NCI-H69 (cell line): ENCODE measurements around the gene SUGCT.

Experiments used
- DNase-seq: peaks from one replicate; lab custom pipeline; 2025; lab: John Stamatoyannopoulos, UW

The SUGCT gene

DNA sequence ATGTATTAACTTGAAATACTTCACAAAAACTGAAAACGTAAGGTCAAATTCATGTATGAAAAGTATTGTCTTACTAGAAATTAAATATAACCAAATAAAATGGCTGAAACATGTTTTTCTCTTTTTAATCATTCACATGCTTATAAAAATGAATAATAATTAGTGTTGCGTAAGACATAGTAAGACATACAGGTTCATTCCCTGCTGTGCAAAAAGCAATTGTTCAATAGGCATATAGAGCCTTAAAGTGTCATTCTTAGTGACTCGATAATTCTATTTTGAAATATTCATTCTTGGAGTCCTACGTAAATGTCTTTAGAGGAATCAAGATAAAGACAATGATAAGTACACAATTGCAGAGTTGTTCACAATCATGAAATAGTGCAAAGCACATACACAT, 337.1 kb downstream of the SUGCT start:
- no peak for DNase-seq

DNA sequence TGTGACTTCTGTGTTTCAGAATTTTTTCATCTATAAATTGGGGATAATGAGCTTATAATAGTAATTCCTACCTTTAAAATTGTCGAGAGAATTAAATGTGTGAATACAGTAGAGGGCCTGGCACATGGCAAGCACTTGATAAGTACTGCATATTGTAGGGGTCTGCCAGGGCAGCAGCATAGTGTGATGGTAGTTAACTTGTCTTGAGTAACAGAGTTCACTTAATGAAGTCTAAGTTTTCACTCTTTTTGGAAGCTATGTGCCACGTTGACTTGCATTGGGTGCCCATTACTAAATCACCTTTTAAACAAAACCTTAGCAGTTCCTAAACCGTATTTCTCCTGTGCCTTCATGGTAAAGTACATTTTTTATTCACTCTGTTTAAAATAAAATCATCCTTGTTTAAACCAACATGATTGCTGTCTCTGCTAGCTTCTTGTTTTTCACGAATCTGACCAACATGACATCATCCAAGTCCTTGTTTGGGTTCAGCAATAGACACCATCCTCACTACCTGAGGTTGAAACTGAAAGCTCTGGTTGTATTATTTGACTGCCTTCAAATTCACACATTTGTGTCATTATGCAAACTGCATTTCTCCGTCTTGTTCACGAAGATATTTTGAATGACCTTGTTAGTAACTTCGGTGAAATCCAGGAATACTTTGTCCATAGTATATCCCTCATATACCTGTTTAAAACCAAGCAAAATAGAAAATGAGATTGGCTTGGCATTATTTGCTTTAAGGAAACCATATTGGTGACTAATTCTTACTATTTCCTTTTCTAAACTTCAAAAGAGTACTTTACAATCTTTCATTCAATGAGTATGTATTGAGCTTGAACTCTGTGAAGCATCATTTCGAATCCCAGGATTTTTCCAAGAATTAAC, 340.2 kb downstream of the SUGCT start:
- DNase-seq, result no peak

DNA sequence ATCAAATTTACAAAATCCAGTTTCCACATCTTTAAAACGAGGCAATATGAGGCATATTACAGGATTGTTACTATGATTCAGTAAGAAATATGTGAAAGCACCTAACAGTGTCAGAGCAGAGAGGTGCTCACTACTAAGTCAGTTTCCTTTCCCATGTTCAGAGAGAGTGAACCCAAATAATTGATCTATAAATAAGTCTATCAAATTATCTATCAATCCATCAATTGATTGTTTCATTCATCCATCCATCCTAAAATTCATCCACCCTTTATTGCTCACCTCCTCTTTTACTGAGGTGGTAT, 340.8 kb downstream of the SUGCT start:
- DNase-seq, result no peak

DNA sequence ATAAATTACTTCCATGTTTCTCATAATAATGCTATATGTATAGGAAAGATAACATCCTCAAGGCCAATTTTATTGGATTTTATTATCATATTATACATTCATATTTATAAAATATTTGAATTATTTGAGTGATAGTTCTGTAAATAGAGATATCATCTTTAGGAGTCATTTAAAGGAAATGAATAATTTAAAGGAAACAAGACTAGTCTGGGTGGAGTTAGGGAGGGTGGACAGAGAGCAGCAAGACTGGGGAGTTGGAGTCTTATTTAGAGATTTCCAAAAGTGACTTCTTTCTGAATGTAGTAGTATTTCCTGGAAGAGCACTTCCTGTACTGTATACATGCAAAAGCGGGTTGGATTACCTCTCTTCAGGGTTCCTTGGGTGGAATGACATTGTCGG, 342.3 kb downstream of the SUGCT start:
- DNase-seq, result no peak

DNA sequence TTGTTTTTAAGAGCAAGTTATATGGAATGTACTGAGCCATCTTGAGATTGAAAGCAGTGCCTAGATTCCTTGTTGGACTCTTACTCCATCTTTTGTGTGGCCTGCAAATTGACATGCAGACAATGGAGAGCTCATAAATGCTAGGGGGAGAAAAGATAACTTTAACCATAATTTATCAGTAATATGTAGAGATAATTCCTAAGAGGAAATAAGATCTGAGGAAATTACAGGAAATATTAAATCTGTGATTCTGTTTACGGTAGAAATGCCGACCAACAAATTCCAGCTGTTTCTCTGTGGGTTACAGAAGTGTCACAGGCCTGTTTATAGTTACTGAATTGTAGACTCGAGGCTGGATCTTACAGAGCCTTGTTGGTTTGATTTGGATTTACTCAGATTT, 348.0 kb downstream of the SUGCT start:
- no peak for DNase-seq

DNA sequence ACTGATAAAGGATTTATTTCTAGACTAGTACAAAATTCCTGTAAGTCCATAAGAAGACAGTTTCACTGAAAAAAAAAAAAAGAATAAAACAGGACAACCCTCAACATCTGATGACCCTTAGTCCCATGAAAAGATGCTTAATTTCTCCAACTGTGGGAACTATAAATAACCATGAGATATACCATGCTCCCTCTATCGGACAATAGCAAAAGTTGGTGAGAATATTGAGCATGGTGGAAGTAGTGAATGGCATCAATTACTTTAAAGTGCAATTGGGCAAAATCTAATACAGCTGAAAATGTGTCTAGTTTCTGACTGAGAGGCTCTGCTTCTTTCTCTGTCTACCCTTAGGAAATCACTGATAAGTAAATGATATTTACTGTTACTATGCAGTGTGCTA, 348.8 kb downstream of the SUGCT start:
- peak; percentile 4 for DNase-seq

DNA sequence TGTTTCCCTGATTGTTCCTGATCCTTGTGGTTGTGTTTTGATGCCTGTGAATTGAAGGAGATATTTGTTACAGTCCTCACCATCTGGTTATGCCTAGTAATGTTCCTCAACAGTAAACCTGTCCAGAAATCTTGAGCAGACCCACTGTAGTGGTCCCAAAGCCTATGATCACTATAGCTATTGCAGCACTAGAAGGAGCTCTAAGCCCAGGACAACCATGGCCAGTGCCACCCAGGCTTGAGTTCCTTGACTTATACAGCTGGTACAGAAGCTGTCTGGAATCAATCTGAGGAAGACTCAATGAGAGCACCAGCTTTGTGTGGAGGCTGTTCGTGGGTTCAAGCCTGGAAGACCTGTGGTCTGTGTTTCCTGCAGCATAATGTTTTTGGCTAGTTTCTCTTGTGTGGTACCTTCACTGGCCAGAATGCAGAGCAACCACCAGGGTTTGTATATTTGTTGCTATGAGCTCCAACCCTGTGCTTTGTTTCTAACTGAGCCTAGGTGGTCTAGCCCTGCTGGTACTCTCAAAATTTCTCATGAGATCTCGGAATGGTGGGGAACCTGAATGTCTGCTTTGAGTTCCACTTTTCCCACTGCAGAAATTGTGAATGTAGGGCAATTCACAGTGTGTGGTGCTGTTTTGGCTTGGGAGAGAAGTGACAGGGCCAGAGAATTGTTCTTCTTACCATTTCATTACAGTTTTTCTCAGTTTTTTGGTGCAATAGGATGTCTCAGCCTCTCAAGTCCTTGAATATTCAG, 355.2 kb downstream of the SUGCT start:
- DNase-seq, result no peak

DNA sequence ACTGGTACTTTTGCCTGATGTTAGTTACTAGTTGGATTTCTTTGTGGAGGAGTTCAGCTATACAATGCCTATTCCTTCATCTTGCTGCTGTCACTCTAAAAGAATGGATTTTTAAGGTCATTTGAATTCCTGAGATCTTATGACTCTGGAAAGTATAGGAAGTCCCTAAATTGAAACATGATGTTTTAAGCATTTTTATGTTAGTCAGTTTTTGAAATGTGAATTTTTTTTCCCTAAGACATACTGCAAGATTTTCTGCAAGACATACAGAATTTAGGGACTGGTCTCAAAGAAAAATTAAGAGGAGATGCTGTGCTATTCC, 355.8 kb downstream of the SUGCT start:
- DNase-seq, result no peak

DNA sequence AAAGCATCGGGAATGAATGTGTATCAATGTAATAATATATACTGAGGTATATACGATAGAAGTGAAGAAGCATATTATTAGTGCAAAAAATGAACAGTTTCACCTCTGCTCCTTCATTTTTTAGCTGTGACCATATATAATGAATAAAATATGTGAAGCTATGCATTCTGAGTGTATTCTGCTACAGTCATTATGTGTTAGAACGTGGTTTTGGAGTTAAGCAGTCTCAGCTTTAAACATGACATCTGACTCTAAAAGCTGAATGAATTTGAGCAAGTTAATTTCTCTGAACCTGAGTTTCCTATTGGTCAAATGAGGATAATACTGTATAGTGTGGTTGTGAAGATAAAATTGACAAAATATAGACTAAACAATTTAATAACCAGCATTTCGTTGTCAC, 358.1 kb downstream of the SUGCT start:
- DNase-seq, result no peak

DNA sequence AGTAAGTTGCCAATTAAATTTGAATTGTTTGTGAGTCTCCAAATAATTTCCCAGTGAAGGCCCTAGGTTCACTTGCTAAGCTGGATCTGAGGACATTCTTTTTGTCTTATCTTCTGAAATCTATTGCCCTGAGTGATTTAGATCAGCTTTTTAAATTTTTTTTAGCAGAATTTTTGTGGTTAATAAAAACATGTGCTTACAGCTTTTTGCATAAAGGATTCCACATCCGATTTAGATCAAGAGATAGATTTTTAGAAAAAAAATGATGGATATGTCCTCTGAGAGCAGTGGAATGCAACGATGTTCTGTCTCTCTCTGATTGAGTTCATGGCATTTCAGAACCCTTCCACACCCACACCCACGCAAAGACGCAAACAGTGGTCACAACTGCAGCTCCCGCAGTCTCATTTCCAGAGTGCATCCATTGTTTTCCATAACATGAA, 358.8 kb downstream of the SUGCT start:
- DNase-seq, result no peak

DNA sequence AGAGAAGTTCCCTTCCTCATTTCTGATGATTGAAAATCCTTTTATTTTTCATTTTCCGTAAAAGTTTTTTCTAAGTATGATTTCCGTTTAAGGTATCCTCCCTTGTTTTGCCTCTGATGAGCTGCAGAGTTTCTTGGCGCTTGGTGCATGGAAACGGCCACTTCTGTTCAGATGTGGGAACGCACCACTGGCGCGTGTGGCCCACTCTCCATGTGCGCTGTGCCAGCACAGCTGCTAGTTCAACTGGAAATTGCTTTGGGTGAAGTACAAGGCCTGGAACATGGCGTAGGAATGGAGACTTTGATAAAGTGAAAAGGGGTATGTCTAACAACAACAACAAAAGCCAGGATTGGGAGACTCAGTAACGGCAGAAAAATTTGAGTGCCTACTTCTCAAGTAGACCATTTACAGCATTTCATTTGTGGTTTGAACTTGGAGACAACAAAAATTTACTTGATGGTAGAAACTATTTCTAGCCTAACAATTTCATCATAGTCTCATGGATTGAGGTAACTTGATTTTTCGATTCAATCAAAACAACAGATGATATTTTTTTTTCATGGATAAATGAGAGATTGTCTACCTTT, 364.2 kb downstream of the SUGCT start:
- no peak for DNase-seq

DNA sequence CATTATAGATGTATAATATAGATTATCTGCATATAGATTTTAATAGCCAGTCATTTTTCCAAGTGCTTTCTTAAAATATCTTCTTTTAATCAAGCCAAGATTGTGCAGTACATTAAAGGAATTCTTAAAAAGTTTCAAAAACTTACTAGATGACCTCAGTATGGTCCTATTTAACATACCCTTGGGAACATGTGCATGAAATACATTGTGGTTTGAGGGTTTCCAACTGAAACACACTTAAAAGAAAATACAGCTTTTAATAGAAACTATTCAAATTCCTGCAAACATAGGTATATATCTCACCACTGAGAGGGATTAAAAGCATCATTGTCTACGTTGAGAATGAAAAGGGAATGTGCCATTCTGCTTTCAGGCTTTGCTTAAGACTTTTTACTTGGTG, 364.9 kb downstream of the SUGCT start:
- no peak for DNase-seq

DNA sequence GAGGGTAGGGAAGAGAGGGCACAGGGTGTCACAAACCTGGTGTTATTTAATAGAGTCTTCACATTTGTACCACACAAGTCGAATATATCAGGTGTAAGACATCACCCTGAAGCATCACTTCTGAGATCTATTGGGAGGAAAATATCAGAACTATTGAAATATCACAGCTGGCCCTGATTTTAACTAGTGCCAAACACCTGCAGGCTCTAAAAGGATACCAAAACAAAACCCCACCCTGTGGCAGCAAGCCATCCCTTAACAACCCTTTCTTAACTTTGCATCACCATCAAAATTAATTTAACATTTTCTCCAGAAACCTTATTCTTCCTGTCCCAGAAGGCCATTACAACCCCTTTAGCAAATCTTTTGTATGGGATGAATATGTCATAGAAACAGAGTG, 365.4 kb downstream of the SUGCT start:
- DNase-seq, result no peak

DNA sequence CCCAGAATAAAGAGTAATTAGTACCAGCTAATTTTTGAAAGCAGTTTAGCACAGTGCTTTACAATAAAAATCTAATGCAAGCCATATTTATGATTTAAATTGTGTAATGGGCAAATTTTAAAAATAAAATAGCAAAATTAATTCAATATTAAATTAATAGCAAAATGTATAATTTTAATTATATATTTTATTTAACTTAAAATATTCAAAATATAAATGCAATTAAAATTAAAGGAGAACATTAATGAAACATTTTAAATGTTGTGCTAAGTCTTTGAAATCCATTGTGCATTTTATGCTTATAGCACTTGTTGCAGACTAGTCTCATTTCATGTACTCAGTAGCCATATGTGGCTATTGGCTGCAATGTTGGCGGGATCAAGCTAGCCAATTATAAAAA, 367.6 kb downstream of the SUGCT start:
- DNase-seq, result no peak

DNA sequence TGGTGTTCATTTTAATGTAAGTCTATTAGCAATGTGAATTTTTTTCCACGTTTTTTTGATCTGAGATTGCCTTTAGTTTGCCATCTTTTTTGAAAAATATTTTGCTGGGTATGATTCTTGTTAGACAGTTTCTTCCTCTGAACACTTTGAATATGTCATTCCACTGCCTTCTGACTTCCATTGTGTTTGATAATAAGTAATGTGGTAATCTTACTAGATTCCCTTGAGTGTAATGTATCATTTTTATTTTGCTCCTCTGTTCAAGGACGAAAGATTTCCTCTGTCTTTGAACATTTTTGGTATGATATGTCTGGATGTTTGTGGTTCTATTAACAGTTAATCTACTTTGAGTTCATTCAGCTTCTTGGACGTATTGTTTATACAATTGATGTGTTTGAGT, 371.4 kb downstream of the SUGCT start:
- no peak for DNase-seq

DNA sequence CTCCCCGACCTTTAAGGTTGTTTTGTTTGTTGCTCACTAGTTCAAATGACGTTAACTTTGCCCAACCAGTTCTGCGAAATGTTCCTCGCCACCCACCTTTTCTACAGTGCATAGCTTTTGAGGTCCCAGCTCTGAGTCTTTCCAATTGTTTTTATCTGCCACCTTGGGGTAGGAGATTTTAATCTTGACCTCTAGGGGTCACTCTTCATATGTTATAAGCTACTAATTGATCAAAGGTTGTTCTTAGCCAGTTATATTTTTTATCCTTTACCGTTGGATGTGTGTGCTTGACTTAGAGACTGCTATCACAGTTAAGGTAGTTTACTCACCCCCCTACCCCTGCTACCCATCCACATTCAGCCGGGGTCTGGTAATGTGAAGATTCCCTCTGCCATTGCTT, 372.4 kb downstream of the SUGCT start:
- peak; percentile 24 for DNase-seq

DNA sequence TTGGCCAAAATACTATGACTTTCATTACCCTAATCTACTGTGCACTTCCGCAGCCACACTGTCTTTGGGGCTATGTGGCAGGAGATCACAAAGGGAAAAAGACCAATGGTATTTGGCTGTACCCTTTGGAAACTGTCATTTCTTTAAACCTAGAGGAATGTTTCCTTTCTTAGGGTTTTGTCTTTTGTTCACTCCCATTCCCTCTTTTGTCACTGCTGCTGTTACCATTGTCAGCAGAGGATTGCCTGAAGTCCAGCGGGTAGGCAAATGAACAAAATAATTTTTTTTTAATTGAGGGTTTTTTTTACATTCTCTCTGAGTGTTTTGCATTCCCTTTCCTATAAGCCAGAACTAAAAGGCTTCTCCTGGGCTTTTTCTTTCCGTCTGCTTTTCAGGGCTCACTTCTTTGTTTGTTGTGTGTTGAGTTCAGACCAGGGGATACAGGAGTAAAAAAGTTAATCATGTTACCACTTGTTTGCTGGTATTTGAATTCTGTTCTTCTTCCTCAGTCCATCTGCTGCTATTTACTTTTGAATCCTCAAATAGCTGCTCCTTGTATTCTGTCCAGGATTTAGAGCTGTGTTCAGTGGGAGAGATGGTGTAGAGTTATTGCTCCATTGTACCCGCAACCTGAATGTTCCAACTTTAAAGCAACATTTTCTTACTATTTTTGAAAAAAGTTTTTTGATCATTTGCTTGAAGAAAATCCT, 374.6 kb downstream of the SUGCT start:
- no peak for DNase-seq

DNA sequence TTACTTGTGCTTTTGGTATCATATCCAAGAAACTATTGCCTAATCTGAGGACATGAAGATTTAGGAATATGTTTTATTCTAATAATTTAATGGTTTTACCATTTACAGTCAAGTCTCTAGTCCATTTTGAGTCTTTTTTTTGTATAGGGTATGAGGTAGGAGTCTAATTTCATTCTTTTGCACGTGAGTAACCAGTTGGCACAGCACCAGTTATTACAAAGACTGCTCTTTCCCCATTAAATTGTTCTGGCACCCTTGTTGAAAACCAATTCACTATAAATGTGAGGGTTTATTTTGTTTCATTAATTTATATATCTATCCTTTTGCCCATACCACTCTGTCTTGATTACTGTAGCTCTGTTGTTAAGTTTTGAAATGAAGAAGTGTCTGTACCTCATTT, 381.6 kb downstream of the SUGCT start:
- no peak for DNase-seq

DNA sequence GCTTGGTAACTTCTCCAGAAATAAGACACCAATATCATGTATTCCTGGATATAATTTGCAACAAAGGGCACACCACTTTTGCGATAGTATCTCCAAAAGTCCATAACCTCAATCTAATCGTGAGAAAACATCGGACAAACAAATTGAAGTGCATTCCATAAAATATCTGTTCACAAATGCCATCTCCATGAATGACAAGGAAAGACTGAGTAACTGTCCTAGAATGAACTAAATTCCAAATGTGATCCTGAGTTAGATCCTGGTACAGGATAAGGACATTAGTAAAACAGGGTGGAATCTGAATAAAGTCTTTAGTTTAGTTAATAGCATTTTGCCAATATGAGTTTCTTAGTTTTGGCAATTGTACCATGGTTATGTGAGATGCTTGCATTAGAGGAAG, 384.2 kb downstream of the SUGCT start:
- no peak for DNase-seq

DNA sequence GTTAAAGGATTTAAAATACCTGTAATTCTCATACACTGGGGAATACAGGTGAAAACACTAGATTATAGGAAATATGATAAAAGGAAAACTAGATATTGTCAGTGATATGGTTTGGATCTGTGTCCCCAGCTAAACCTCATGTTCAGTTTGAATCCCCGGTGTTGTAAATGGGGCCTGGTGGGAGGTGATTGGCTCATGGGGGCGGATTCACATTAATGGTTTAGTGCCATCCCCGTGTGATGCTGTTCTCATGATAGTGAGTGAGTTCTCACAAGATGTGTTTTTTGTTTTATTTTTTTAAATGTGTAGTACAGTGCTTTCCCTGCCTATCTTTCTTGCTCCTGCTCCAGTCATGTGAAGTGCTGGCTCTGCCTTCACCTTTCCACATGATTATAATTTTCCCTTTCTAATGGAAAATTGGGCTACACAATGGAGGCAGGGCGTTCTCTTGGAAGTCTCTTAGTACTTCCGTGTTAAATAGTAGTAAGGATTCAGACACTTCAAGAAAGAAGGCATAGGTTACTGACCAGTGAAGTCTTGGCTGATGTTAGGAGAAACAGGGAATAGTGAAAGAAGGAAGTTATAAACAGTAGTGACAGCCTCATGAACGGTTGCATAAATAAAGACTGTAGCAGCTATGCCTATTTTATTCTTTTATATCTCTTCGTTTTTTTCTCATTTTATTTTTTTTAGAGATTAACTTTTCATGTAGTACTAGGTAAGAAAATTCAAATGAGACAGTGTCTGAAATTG, 386.4 kb downstream of the SUGCT start:
- no peak for DNase-seq

DNA sequence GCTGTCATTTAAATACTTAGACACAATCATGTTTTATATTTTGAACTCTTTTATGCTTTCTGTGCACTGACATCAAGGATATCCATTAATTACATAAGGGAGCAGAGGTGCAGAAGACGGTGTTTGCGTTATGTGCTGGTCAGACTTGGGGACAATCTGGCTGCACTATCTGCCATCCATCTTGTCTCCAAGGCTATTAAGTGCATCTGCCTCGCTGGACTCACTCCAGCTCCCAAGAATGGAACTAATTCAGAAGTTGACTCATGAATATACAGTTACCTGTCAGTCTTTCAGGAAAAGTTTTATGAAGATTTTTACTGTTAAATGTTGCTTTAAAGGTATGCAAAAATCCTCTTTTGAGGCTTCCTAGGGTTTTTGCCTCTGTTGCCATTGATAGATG, 391.0 kb downstream of the SUGCT start:
- no peak for DNase-seq
